ENCODE data around the gene KCNV2.

- no peak for TF ChIP-seq CTCF (IDR thresholded peaks at IDR 0.05)
- TF ChIP-seq POLR2A (IDR thresholded peaks at IDR 0.05): no peak
Observed at GRCh38 chr9:2764353-2764752, 47.0 kb downstream of the KCNV2 start.

Measured in gastroesophageal sphincter (tissue), 3 donors.